Stimulated activated CD4-positive, alpha-beta T cell treated with anti-CD3 and anti-CD28 coated beads, TNF-alpha, amount 100 ng/mL, for 48 hours (primary cell): ENCODE data around the gene ARHGEF28.

Experiments
- DNase-seq, 3 donors: peaks; one replicate each; pipeline ENCODE4 v3.0.0-alpha.2; 2020; ENCODE audit warnings: low read depth in 3 of 3

The ARHGEF28 gene

GRCh38 chr5:73899916-73900315, 273.9 kb downstream of the ARHGEF28 start:
- no peak for DNase-seq

- DNase-seq = no peak
Observed at GRCh38 chr5:73900566-73900965, 274.6 kb downstream of the ARHGEF28 start.

GRCh38 chr5:73901043-73901442, 275.0 kb downstream of the ARHGEF28 start:
- no peak for DNase-seq

- DNase-seq = no peak
Observed at GRCh38 chr5:73901455-73901854, 275.5 kb downstream of the ARHGEF28 start.

GRCh38 chr5:73902327-73903051, 276.5 kb downstream of the ARHGEF28 start:
- DNase-seq = no peak

- DNase-seq = no peak
Observed at GRCh38 chr5:73903169-73903568, 277.2 kb downstream of the ARHGEF28 start.

- DNase-seq = no peak
Observed at GRCh38 chr5:73906277-73906676, 280.3 kb downstream of the ARHGEF28 start.

GRCh38 chr5:73907164-73907563, 281.2 kb downstream of the ARHGEF28 start:
- DNase-seq = no peak

GRCh38 chr5:73908395-73908794, 282.4 kb downstream of the ARHGEF28 start:
- DNase-seq = no peak

GRCh38 chr5:73908846-73909245, 282.9 kb downstream of the ARHGEF28 start:
- no peak for DNase-seq

- DNase-seq = no peak
Observed at GRCh38 chr5:73909474-73909873, 283.5 kb downstream of the ARHGEF28 start.

GRCh38 chr5:73911761-73912393, 285.9 kb downstream of the ARHGEF28 start:
- no peak for DNase-seq

- no peak for DNase-seq
Observed at GRCh38 chr5:73912821-73913271, 286.9 kb downstream of the ARHGEF28 start.

- no peak for DNase-seq
Observed at GRCh38 chr5:73913971-73914370, 288.0 kb downstream of the ARHGEF28 start.

GRCh38 chr5:73915345-73915744, 289.3 kb downstream of the ARHGEF28 start:
- no peak for DNase-seq

GRCh38 chr5:73917433-73917832, 291.4 kb downstream of the ARHGEF28 start:
- no peak for DNase-seq

GRCh38 chr5:73917891-73918290, 291.9 kb downstream of the ARHGEF28 start:
- DNase-seq = no peak

- no peak for DNase-seq
Observed at GRCh38 chr5:73918791-73919221, 292.8 kb downstream of the ARHGEF28 start.

GRCh38 chr5:73921741-73922140, 295.7 kb downstream of the ARHGEF28 start:
- DNase-seq = no peak

- no peak for DNase-seq
Observed at GRCh38 chr5:73922224-73922623, 296.2 kb downstream of the ARHGEF28 start.

GRCh38 chr5:73922875-73923557, 297.0 kb downstream of the ARHGEF28 start:
- DNase-seq = no peak

GRCh38 chr5:73928476-73929070, 302.6 kb downstream of the ARHGEF28 start:
- no peak for DNase-seq
